OCI-LY1 (cell line): ENCODE measurements around the gene BIN2.

ENCODE experiments used
- H2AFZ ChIP-seq: fragments of 200-600 bp; sonication (generic), shearing (Covaris generic); 2 replicates; pipeline ENCODE4 v1.6.0; 2014; ENCODE audit warnings: antibody characterized with exemption, mild to moderate bottlenecking, low read length
- H3F3A ChIP-seq: fragments of 200-600 bp; sonication (generic), shearing (Covaris generic); 2 replicates; pipeline ENCODE4 v1.6.0; 2014; ENCODE audit warnings: mild to moderate bottlenecking, antibody characterized with exemption, low read length, moderate library complexity; ENCODE audit not compliant: insufficient read depth
- H3K27ac ChIP-seq: fragments of 200-600 bp; sonication (generic); 2 replicates; pipeline ENCODE4 v1.5.1; 2014; ENCODE audit warnings: low read length, mixed run types, mild to moderate bottlenecking, low read depth; ENCODE audit not compliant: poor library complexity, severe bottlenecking
- H3K27me3 ChIP-seq: fragments of 200-600 bp; sonication (generic); 2 replicates; pipeline ENCODE4 v1.6.0; 2014; ENCODE audit warnings: antibody characterized with exemption, mild to moderate bottlenecking, low read length, moderate library complexity; ENCODE audit not compliant: insufficient read depth
- H3K36me3 ChIP-seq: fragments of 200-600 bp; sonication (generic); 2 replicates; pipeline ENCODE4 v1.6.1; 2014; ENCODE audit warnings: mild to moderate bottlenecking, antibody characterized with exemption, low read length, moderate library complexity, mixed read lengths; ENCODE audit not compliant: insufficient read depth
- H3K4me1 ChIP-seq: fragments of 200-600 bp; sonication (generic); 2 replicates; pipeline ENCODE4 v1.5.1; 2014; ENCODE audit warnings: mild to moderate bottlenecking, low read length, moderate library complexity; ENCODE audit not compliant: insufficient read depth, severe bottlenecking
- H3K4me2 ChIP-seq: fragments of 200-600 bp; sonication (generic), shearing (Covaris generic); 2 replicates; pipeline ENCODE4 v1.6.1; 2014; ENCODE audit warnings: low read length
- H3K4me3 ChIP-seq: fragments of 200-600 bp; sonication (generic); 2 replicates; pipeline ENCODE4 v1.5.1; 2014; ENCODE audit warnings: low read length, low read depth, mild to moderate bottlenecking, mixed read lengths; ENCODE audit not compliant: poor library complexity, severe bottlenecking
- H3K79me2 ChIP-seq: fragments of 200-600 bp; shearing (Covaris generic); 2 replicates; pipeline ENCODE4 v1.6.1; 2016; ENCODE audit warnings: mixed run types, low read length, mixed read lengths; ENCODE audit not compliant: insufficient read depth
- H3K9ac ChIP-seq: fragments of 200-600 bp; sonication (generic), shearing (Covaris generic); 2 replicates; pipeline ENCODE4 v1.6.1; 2014; ENCODE audit warnings: mild to moderate bottlenecking, low read length, mixed read lengths
- H3K9me2 ChIP-seq: fragments of 200-600 bp; sonication (generic), shearing (Covaris generic); 2 replicates; pipeline ENCODE4 v1.6.1; 2014; ENCODE audit warnings: low read depth, mild to moderate bottlenecking, low read length, mixed read lengths
- H3K9me3 ChIP-seq: fragments of 200-600 bp; shearing (Covaris generic); 2 replicates; pipeline ENCODE4 v1.6.1; 2014; ENCODE audit warnings: low read length, mixed read lengths
- H4K20me1 ChIP-seq: fragments of 200-600 bp; sonication (generic), shearing (Covaris generic); 2 replicates; pipeline ENCODE4 v1.6.0; 2016; ENCODE audit warnings: mild to moderate bottlenecking, low read length; ENCODE audit not compliant: insufficient read depth
- EZH2 ChIP-seq: fragments of 200-600 bp; sonication (generic), shearing (Covaris generic); IDR thresholded peaks from 2 replicates; pipeline ENCODE4 v1.8.0; 2017; ENCODE audit warnings: borderline replicate concordance, mixed run types, mild to moderate bottlenecking, antibody characterized with exemption, low read length, moderate library complexity, mixed read lengths
- TF ChIP-seq, protein P1 (sequence below): fragments of 200-600 bp; sonication (generic), shearing (Covaris generic); IDR thresholded peaks from 2 replicates; pipeline ENCODE4 v1.5.1; 2017; ENCODE audit warnings: mild to moderate bottlenecking, antibody characterized with exemption, low read length, moderate library complexity, mixed read lengths

Gene BIN2

DNA sequence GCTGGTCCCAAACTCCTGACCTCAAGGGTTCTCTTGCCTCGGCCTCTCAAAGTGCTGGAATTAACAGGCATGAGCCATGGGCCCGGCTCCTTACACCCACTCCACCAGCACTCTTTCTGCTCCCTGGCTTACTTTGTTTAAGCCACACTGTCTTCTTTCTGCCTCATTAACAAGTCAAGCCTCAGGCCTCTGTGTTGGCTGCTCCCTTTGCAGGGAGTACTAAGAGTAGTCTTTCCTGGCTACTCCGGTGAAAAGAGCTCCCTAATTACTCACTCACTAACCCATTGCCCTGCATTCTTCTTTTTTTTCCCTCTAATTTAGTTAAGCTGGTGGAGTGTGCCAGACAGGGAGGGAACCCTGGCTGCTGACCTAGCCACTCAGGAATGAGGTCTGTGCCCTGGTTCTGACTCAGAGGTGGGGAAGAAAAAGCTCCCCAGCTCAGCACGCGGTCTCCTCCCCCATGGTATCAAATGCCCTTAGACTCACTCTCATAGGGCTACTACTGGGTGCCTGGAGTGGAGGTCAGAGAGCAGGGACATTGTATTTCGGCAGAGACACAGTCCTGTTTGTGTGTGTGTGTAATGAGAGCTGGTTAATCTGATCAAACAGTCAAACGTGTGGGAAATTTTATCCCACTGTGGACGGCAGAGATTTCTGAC lies 47.5 kb upstream of the BIN2 start:
- H3K4me1 ChIP-seq = peaks cover 9% of the 10 kb centered on the region
- H3K79me2 ChIP-seq = no peaks in the 10 kb centered on the region
- no peak overlapping the region for H3K9ac ChIP-seq
- H4K20me1 ChIP-seq = no peaks in the 10 kb centered on the region
- no peaks in the 10 kb centered on the region for H3K9me3 ChIP-seq
- no peak overlapping the region for H3K27ac ChIP-seq
- no peak overlapping the region for H3K4me2 ChIP-seq
- no peaks in the 10 kb centered on the region for H3K36me3 ChIP-seq
- H2AFZ ChIP-seq = no peak overlapping the region
- H3K9me2 ChIP-seq = no peaks in the 10 kb centered on the region
- H3K4me3 ChIP-seq = no peak overlapping the region
- TF ChIP-seq, protein P1, sequence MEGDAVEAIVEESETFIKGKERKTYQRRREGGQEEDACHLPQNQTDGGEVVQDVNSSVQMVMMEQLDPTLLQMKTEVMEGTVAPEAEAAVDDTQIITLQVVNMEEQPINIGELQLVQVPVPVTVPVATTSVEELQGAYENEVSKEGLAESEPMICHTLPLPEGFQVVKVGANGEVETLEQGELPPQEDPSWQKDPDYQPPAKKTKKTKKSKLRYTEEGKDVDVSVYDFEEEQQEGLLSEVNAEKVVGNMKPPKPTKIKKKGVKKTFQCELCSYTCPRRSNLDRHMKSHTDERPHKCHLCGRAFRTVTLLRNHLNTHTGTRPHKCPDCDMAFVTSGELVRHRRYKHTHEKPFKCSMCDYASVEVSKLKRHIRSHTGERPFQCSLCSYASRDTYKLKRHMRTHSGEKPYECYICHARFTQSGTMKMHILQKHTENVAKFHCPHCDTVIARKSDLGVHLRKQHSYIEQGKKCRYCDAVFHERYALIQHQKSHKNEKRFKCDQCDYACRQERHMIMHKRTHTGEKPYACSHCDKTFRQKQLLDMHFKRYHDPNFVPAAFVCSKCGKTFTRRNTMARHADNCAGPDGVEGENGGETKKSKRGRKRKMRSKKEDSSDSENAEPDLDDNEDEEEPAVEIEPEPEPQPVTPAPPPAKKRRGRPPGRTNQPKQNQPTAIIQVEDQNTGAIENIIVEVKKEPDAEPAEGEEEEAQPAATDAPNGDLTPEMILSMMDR = no peak
- TF ChIP-seq EZH2 = no peak
- H3K27me3 ChIP-seq = 0 out of 2 replicates have a peak, but pooled peaks cover 3% of the 10 kb centered on the region
- no peaks in the 10 kb centered on the region for H3F3A ChIP-seq

DNA sequence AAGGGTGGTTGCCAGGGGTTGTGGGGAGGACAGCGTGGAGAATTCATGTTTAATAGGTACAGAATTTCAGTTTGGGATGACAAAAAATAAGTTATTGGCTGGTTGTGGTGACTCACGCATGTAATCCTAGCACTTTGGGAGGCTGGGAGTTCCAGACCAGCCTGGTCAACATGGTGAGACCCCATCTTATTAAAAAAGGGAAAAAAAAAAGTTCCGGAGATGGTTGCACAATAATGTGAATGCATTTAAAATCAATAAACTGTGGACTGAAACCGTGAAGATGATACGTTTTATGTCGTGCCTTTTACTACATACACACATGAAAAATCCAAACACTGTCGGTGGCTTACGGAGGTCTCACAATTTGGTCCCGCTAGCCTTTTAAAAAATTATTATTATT lies 46.7 kb upstream of the BIN2 start:
- H3K9ac ChIP-seq = no peak overlapping the region
- no peak overlapping the region for H2AFZ ChIP-seq
- no peaks in the 10 kb centered on the region for H3K9me2 ChIP-seq
- no peak overlapping the region for H3K4me3 ChIP-seq
- H3F3A ChIP-seq = no peaks in the 10 kb centered on the region
- no peaks in the 10 kb centered on the region for H4K20me1 ChIP-seq
- H3K27me3 ChIP-seq = no peaks in the 10 kb centered on the region
- H3K4me1 ChIP-seq = peaks cover 9% of the 10 kb centered on the region
- no peaks in the 10 kb centered on the region for H3K9me3 ChIP-seq
- H3K27ac ChIP-seq = no peak overlapping the region
- TF ChIP-seq EZH2 = no peak
- TF ChIP-seq, protein P1 = no peak
- no peak overlapping the region for H3K4me2 ChIP-seq
- no peaks in the 10 kb centered on the region for H3K36me3 ChIP-seq
- H3K79me2 ChIP-seq = no peaks in the 10 kb centered on the region

- no peaks in the 10 kb centered on the region for H3K36me3 ChIP-seq
- H3K4me3 ChIP-seq = no peak overlapping the region
- no peaks in the 10 kb centered on the region for H4K20me1 ChIP-seq
- no peaks in the 10 kb centered on the region for H3K9me2 ChIP-seq
- H3K4me2 ChIP-seq = no peak overlapping the region
- no peak overlapping the region for H2AFZ ChIP-seq
- no peaks in the 10 kb centered on the region for H3F3A ChIP-seq
- no peak overlapping the region for H3K9ac ChIP-seq
- TF ChIP-seq, protein P1 = no peak
- no peak for TF ChIP-seq EZH2
- H3K4me1 ChIP-seq = peaks cover 9% of the 10 kb centered on the region
- no peaks in the 10 kb centered on the region for H3K79me2 ChIP-seq
- no peaks in the 10 kb centered on the region for H3K27me3 ChIP-seq
- no peak overlapping the region for H3K27ac ChIP-seq
- H3K9me3 ChIP-seq = no peaks in the 10 kb centered on the region
These were observed 45.6 kb upstream of the BIN2 start for GRCh38 chr12:51369581-51369980.
